Measurements from ENCODE around the gene PTGES.

Gene PTGES

DNA sequence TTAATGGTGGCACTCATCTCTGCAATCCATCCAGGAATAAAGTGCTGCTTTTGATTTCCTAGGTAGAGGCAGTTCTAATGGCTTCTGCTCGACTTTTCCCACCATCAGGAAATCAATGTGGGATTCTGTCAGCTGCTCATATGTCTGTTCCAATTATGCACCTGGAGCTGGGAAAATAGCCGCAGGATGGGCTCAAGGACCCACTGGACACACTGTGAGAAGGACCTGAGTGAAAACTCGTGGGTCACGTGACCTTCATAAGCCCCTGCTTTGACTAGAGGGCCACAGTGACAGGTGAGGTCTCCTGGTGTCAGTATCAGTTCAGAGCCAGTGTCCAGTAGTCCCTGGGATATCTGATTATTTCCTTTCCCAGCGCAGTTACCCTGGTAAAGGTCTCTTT is 17.9 kb upstream of the PTGES start:
- H2AFZ ChIP-seq (ENCODE audit: low read depth, low read length), result no peak overlapping the region
- no peaks in the 10 kb centered on the region for H3K79me1 ChIP-seq (replicated peaks; ENCODE audit: low read length, poor library complexity, severe bottlenecking)
- WGBS, result 93% methylated on average over 5 of the region's 5 CpGs
- H3K9ac ChIP-seq (ENCODE audit: low read length), result no peak overlapping the region
- no peak overlapping the region for H2BK5ac ChIP-seq (ENCODE audit: low read depth, low read length, poor library complexity, severe bottlenecking)
- H3K14ac ChIP-seq (ENCODE audit: low read length in 2 of 2), result no peak overlapping the region
- no peak for DNase-seq
- H3K27ac ChIP-seq (ENCODE audit: low read length, poor library complexity, severe bottlenecking), result no peak overlapping the region
- H3K9me3 ChIP-seq (ENCODE audit: control insufficient read depth, low read length), result no peaks in the 10 kb centered on the region
- H3K27me3 ChIP-seq (ENCODE audit: control insufficient read depth in 1 of 2, insufficient read depth in 1 of 2, low read length in 2 of 2), result peaks cover 0 to 8% of the 10 kb centered on the region in 2 experiments
- peaks cover 11% of the 10 kb centered on the region for H3K4me1 ChIP-seq (ENCODE audit: control insufficient read depth, insufficient read depth, low read depth, low read length)
- no peak overlapping the region for H2BK15ac ChIP-seq (ENCODE audit: low read depth, poor library complexity, severe bottlenecking)
- peak overlapping the region in 1 of 2 experiments; percentile 21 for H3K18ac ChIP-seq (ENCODE audit: low read depth in 1 of 2, low read length in 2 of 2)
- no peak overlapping the region for H3K4me2 ChIP-seq (ENCODE audit: low read length, poor library complexity, severe bottlenecking)
- no peak overlapping the region for H3K4me3 ChIP-seq (ENCODE audit: insufficient read depth in 1 of 2, low read depth in 1 of 2, low read length in 2 of 2)
- no peak overlapping the region for H3K4ac ChIP-seq (ENCODE audit: low read depth in 1 of 2, low read length in 2 of 2)
- no peak overlapping the region for H2AK5ac ChIP-seq (ENCODE audit: low read length, severe bottlenecking)
- peak overlapping the region; percentile 49 for H2BK120ac ChIP-seq (ENCODE audit: low read depth, low read length)
- H2BK12ac ChIP-seq (ENCODE audit: low read length in 2 of 2), result peak overlapping the region; percentile 21 to 66
- H4K8ac ChIP-seq (ENCODE audit: low read length), result no peak overlapping the region
- peaks cover 0 to 2% of the 10 kb centered on the region in 2 experiments for H3K36me3 ChIP-seq (ENCODE audit: control insufficient read depth in 1 of 2, insufficient read depth in 2 of 2, low read depth in 1 of 2, low read length in 2 of 2)
- H4K91ac ChIP-seq (ENCODE audit: low read length), result no peak overlapping the region
- H3K23ac ChIP-seq (ENCODE audit: low read length in 2 of 2), result no peak overlapping the region

GRCh38 chr9:129769669-129770068 is 16.8 kb upstream of the PTGES start:
- Histone ChIP-seq H3K9ac (ENCODE audit: low read length) (no peak overlapping the region), H3K4ac (ENCODE audit: low read depth in 1 of 2, low read length in 2 of 2) (no peak overlapping the region), H2AFZ (ENCODE audit: low read depth, low read length) (no peak overlapping the region), H3K4me3 (ENCODE audit: insufficient read depth in 1 of 2, low read depth in 1 of 2, low read length in 2 of 2) (no peak overlapping the region), H3K27me3 (ENCODE audit: control insufficient read depth in 1 of 2, insufficient read depth in 1 of 2, low read length in 2 of 2) (peaks cover 0 to 7% of the 10 kb centered on the region in 2 experiments), H3K4me1 (ENCODE audit: control insufficient read depth, insufficient read depth, low read depth, low read length) (peaks cover 4% of the 10 kb centered on the region), H3K36me3 (ENCODE audit: control insufficient read depth in 1 of 2, insufficient read depth in 2 of 2, low read depth in 1 of 2, low read length in 2 of 2) (peaks cover 0 to 2% of the 10 kb centered on the region in 2 experiments), H2BK5ac (ENCODE audit: low read depth, low read length, poor library complexity, severe bottlenecking) (no peak overlapping the region), H2BK15ac (ENCODE audit: low read depth, poor library complexity, severe bottlenecking) (no peak overlapping the region), H3K4me2 (ENCODE audit: low read length, poor library complexity, severe bottlenecking) (no peak overlapping the region), H3K23ac (ENCODE audit: low read length in 2 of 2) (no peak overlapping the region), H3K18ac (ENCODE audit: low read depth in 1 of 2, low read length in 2 of 2) (no peak overlapping the region), H2AK5ac (ENCODE audit: low read length, severe bottlenecking) (no peak overlapping the region), H3K9me3 (ENCODE audit: control insufficient read depth, low read length) (no peaks in the 10 kb centered on the region), H3K79me1 (replicated peaks; ENCODE audit: low read length, poor library complexity, severe bottlenecking) (no peaks in the 10 kb centered on the region), H3K27ac (ENCODE audit: low read length, poor library complexity, severe bottlenecking) (no peak overlapping the region), H4K91ac (ENCODE audit: low read length) (peak overlapping the region; percentile 25), H3K14ac (ENCODE audit: low read length in 2 of 2) (no peak overlapping the region), H4K8ac (ENCODE audit: low read length) (peak overlapping the region; percentile 4), H2BK120ac (ENCODE audit: low read depth, low read length) (no peak overlapping the region), H2BK12ac (ENCODE audit: low read length in 2 of 2) (peak overlapping the region in 1 of 2 experiments; percentile 38)
- WGBS, result 91% methylated on average over 4 of the region's 5 CpGs
- no peak for DNase-seq

- Histone ChIP-seq H2BK12ac (ENCODE audit: low read length in 2 of 2) (peak overlapping the region in 1 of 2 experiments; percentile 31), H3K9me3 (ENCODE audit: control insufficient read depth, low read length) (no peaks in the 10 kb centered on the region), H4K91ac (ENCODE audit: low read length) (no peak overlapping the region), H3K9ac (ENCODE audit: low read length) (no peak overlapping the region), H3K27me3 (ENCODE audit: control insufficient read depth in 1 of 2, insufficient read depth in 1 of 2, low read length in 2 of 2) (peaks cover 0 to 5% of the 10 kb centered on the region in 2 experiments), H3K4me1 (ENCODE audit: control insufficient read depth, insufficient read depth, low read depth, low read length) (peaks cover 1% of the 10 kb centered on the region), H2BK15ac (ENCODE audit: low read depth, poor library complexity, severe bottlenecking) (no peak overlapping the region), H2AFZ (ENCODE audit: low read depth, low read length) (no peak overlapping the region), H3K36me3 (ENCODE audit: control insufficient read depth in 1 of 2, insufficient read depth in 2 of 2, low read depth in 1 of 2, low read length in 2 of 2) (peaks cover 0 to 2% of the 10 kb centered on the region in 2 experiments), H2AK5ac (ENCODE audit: low read length, severe bottlenecking) (no peak overlapping the region), H3K4ac (ENCODE audit: low read depth in 1 of 2, low read length in 2 of 2) (no peak overlapping the region), H3K4me2 (ENCODE audit: low read length, poor library complexity, severe bottlenecking) (no peak overlapping the region), H3K18ac (ENCODE audit: low read depth in 1 of 2, low read length in 2 of 2) (peak overlapping the region in 1 of 2 experiments; percentile 21), H3K14ac (ENCODE audit: low read length in 2 of 2) (no peak overlapping the region), H4K8ac (ENCODE audit: low read length) (no peak overlapping the region), H3K23ac (ENCODE audit: low read length in 2 of 2) (no peak overlapping the region), H3K27ac (ENCODE audit: low read length, poor library complexity, severe bottlenecking) (no peak overlapping the region), H3K4me3 (ENCODE audit: insufficient read depth in 1 of 2, low read depth in 1 of 2, low read length in 2 of 2) (no peak overlapping the region), H3K79me1 (replicated peaks; ENCODE audit: low read length, poor library complexity, severe bottlenecking) (no peaks in the 10 kb centered on the region), H2BK5ac (ENCODE audit: low read depth, low read length, poor library complexity, severe bottlenecking) (no peak overlapping the region), H2BK120ac (ENCODE audit: low read depth, low read length) (no peak overlapping the region)
- WGBS, result 95% methylated on average over 6 of the region's 6 CpGs
- no peak for DNase-seq
These were observed 15.6 kb upstream of the PTGES start for GRCh38 chr9:129768486-129768885.

DNA sequence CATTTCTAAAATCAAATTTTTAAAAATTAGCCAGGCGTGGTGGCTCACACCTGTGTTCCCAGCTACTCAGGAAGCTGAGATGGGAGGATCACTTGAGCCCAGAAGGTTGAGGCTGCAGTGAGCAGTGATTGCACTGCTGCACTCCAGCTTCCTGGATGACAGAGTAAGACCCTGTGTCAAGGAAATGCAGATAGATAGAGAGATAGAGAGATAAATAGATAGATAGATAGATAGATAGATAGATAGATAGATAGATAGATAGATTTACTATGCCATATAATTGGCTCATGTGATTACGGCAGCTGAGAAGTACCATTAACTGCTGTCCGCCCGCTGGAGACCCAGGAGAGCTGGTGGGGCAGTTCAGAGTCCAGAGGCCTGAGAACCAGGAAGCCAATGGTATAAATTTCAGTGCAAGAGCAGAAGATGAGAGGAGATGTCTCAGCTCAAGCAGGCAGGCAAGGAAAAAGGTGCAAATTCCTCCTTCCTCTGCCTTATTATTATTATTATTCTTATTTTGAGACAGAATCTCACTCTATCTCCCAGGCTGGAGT is 13.0 kb upstream of the PTGES start:
- Histone ChIP-seq H3K18ac (ENCODE audit: low read depth in 1 of 2, low read length in 2 of 2) (no peak overlapping the region), H2BK5ac (ENCODE audit: low read depth, low read length, poor library complexity, severe bottlenecking) (no peak overlapping the region), H3K4ac (ENCODE audit: low read depth in 1 of 2, low read length in 2 of 2) (no peak overlapping the region), H4K91ac (ENCODE audit: low read length) (no peak overlapping the region), H2BK15ac (ENCODE audit: low read depth, poor library complexity, severe bottlenecking) (no peak overlapping the region), H3K4me2 (ENCODE audit: low read length, poor library complexity, severe bottlenecking) (no peak overlapping the region), H2BK120ac (ENCODE audit: low read depth, low read length) (no peak overlapping the region), H3K14ac (ENCODE audit: low read length in 2 of 2) (no peak overlapping the region), H2AFZ (ENCODE audit: low read depth, low read length) (no peak overlapping the region), H3K27me3 (ENCODE audit: control insufficient read depth in 1 of 2, insufficient read depth in 1 of 2, low read length in 2 of 2) (peaks cover 0 to 5% of the 10 kb centered on the region in 2 experiments), H2BK12ac (ENCODE audit: low read length in 2 of 2) (no peak overlapping the region), H4K8ac (ENCODE audit: low read length) (no peak overlapping the region), H3K27ac (ENCODE audit: low read length, poor library complexity, severe bottlenecking) (no peak overlapping the region), H3K4me1 (ENCODE audit: control insufficient read depth, insufficient read depth, low read depth, low read length) (peaks cover 11% of the 10 kb centered on the region), H3K23ac (ENCODE audit: low read length in 2 of 2) (no peak overlapping the region), H3K79me1 (replicated peaks; ENCODE audit: low read length, poor library complexity, severe bottlenecking) (no peaks in the 10 kb centered on the region), H3K4me3 (ENCODE audit: insufficient read depth in 1 of 2, low read depth in 1 of 2, low read length in 2 of 2) (no peak overlapping the region), H3K9ac (ENCODE audit: low read length) (no peak overlapping the region), H3K36me3 (ENCODE audit: control insufficient read depth in 1 of 2, insufficient read depth in 2 of 2, low read depth in 1 of 2, low read length in 2 of 2) (peaks cover 0 to 2% of the 10 kb centered on the region in 2 experiments), H3K9me3 (ENCODE audit: control insufficient read depth, low read length) (no peaks in the 10 kb centered on the region), H2AK5ac (ENCODE audit: low read length, severe bottlenecking) (no peak overlapping the region)
- no peak for DNase-seq
- 96% methylated on average over 4 of the region's 4 CpGs for WGBS

Data from mesenchymal stem cell (in vitro differentiated cells and primary cell).